Stomach smooth muscle (tissue), 2 donors: Measurements from ENCODE around the gene SLC35B2.
A peak's percentile ranks its signal among the peaks of the same experiment; 100 is the strongest.

Experiments used
- H3K27ac ChIP-seq: one replicate; pipeline ENCODE4 v1.7.0; 2013; ENCODE audit warnings: mild to moderate bottlenecking, low read length, inconsistent platforms
- H3K27me3 ChIP-seq, 2 donors: one replicate each; pipeline ENCODE4 v1.7.0; 2013; ENCODE audit warnings: low read length in 2 of 2; ENCODE audit not compliant: insufficient read depth in 2 of 2, control insufficient read depth in 1 of 2
- H3K36me3 ChIP-seq, 2 donors: one replicate each; pipeline ENCODE4 v1.7.0; 2013; ENCODE audit warnings: low read length in 2 of 2; ENCODE audit not compliant: control insufficient read depth in 2 of 2, insufficient read depth in 2 of 2
- H3K4me1 ChIP-seq: one replicate; pipeline ENCODE4 v1.7.0; 2013; ENCODE audit warnings: low read length; ENCODE audit not compliant: control insufficient read depth, insufficient read depth
- H3K4me3 ChIP-seq, 2 donors: one replicate each; pipeline ENCODE4 v1.7.0; 2013; ENCODE audit warnings: low read length in 2 of 2
- H3K9ac ChIP-seq, 2 donors: one replicate each; pipeline ENCODE4 v1.7.0; 2013; ENCODE audit warnings: low read length in 2 of 2, mild to moderate bottlenecking in 1 of 2
- H3K9me3 ChIP-seq, 2 donors: one replicate each; pipeline ENCODE4 v1.7.0; 2013; ENCODE audit warnings: low read length in 2 of 2; ENCODE audit not compliant: control insufficient read depth in 2 of 2
- donor health status: healthy.
- donor health status: Pancreatic carcinoma.

The SLC35B2 gene

DNA sequence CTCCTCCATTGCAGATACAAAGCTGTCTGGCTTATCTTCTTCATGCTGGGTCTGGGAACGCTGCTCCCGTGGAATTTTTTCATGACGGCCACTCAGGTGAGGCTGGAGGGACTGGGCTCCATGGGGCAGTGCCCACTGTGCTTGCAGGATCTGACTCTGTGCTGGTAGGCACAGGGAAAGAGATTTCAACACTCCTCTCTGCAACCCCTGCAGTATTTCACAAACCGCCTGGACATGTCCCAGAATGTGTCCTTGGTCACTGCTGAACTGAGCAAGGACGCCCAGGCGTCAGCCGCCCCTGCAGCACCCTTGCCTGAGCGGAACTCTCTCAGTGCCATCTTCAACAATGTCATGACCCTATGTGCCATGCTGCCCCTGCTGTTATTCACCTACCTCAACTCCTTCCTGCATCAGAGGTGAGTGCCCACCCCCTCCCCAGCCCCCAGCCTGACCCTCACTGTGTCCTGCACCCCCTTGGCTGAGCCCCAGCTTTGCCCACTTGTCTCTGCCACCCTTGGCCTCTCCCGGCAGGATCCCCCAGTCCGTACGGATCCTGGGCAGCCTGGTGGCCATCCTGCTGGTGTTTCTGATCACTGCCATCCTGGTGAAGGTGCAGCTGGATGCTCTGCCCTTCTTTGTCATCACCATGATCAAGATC lies 27.8 kb downstream of the SLC35B2 start:
- peak overlapping the region; percentile 97 for H3K27ac ChIP-seq
- H3K27me3 ChIP-seq, result no peaks in the 10 kb centered on the region
- peak overlapping the region; percentile 18 to 83 for H3K4me3 ChIP-seq
- peaks cover 22 to 32% of the 10 kb centered on the region in 2 donors for H3K36me3 ChIP-seq
- H3K4me1 ChIP-seq, result peaks cover 96% of the 10 kb centered on the region
- no peaks in the 10 kb centered on the region for H3K9me3 ChIP-seq
- peak overlapping the region; percentile 5 to 26 for H3K9ac ChIP-seq

DNA sequence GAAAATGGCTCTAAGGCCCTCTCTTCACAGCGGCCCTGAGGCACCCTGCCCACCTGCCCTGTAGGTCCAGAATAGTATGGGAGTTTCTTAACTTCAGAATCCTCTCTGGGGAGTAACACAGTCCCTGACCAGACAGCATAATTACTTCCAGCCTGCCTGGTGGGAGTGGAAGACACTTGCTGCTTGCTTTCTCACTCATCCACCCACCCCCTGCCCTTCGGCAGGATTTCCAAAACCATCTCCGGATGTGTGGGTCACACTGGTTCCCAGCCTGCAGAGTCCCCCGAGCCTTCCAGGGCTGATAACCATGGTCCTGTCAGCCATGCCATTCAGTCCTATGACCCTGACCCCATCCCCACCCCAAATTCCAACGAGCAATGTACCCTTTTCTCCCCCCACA lies 28.5 kb downstream of the SLC35B2 start:
- H3K36me3 ChIP-seq, result peaks cover 22 to 32% of the 10 kb centered on the region in 2 donors
- H3K4me1 ChIP-seq, result peaks cover 96% of the 10 kb centered on the region
- no peaks in the 10 kb centered on the region for H3K27me3 ChIP-seq
- no peaks in the 10 kb centered on the region for H3K9me3 ChIP-seq
- peak overlapping the region; percentile 5 to 26 for H3K9ac ChIP-seq
- peak overlapping the region; percentile 97 for H3K27ac ChIP-seq
- H3K4me3 ChIP-seq, result peak overlapping the region; percentile 9 to 83

DNA sequence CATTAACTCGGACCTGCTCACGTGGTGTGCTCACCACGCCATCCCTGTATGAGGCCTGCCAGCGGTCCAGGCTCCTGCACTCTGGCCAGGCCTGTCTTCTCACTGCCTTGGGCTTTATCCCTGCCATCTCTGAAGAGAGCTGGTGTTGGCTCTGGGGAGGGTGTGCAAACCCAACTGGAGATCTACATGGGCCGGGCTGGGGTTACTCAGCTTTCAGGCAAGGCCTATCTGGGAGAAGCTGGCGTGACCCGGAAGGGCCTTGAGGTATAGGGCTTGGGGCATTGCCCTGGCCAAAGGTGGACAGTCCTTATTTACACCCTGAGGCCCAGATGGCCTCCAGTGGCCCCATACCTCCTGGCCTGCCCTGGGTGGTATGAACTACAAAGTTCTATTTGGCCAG lies 28.9 kb downstream of the SLC35B2 start:
- Histone ChIP-seq H3K27me3 (no peaks in the 10 kb centered on the region), H3K9ac (peak overlapping the region; percentile 26 to 47), H3K4me1 (peaks cover 93% of the 10 kb centered on the region), H3K27ac (peak overlapping the region; percentile 97), H3K36me3 (peaks cover 22 to 32% of the 10 kb centered on the region in 2 donors), H3K4me3 (peak overlapping the region; percentile 9 to 83), H3K9me3 (no peaks in the 10 kb centered on the region)

DNA sequence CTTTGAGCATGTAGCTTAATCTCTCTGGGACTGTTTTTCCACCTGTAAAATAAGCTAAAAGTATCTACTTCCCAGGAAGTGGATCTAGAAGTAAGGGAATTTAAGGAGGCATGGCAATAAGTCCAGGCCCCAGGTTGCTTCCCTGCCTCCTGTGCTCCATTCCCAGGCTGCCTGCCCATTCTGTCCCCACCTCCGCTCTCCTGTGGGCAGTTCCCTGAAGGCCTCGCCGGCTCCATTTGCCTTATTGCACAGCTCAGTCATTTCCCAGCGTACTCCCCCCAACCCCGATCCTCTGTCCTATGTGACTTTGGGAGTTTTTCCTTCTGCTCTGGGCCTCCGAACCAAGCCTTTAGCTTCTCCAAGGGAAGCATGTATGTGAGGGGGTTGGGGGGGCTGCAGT lies 29.3 kb downstream of the SLC35B2 start:
- Histone ChIP-seq H3K27me3 (no peaks in the 10 kb centered on the region), H3K9me3 (no peaks in the 10 kb centered on the region), H3K27ac (peak overlapping the region; percentile 97), H3K4me3 (peak overlapping the region; percentile 58 to 83), H3K9ac (peak overlapping the region; percentile 47 to 62), H3K36me3 (peaks cover 22 to 30% of the 10 kb centered on the region in 2 donors), H3K4me1 (peaks cover 89% of the 10 kb centered on the region)

DNA sequence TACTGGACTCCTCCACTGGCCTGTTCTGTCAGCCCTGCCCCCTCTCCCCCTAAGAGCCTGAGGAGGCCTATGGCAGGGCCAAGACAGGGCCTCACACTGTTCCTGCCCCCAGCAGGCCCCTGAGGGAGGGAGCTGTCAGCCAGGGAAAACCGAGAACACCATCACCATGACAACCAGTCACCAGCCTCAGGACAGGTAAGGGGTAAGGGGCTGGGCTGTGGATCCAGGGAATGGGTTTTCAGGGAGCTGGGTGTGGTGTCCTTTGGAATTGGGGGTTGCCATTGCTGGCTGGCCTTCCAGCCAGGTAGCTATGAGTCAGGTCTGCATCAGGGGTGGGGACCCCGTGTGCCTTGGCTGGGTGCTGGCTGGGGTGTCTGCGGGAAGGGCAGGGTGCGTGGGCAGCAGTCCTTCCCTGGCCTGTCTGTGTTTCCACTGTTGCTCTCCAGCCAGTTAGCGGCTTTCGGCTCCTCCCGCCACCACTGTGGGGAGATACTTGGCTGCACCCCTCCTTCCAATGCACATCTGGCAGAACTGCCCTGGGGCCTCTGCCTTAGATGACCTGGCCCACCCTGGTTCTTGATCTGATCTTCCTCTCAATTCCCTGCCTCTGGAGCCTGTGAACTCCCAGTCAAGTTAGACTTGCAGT lies 30.1 kb downstream of the SLC35B2 start:
- Histone ChIP-seq H3K4me3 (peak overlapping the region; percentile 58 to 83), H3K9ac (peak overlapping the region; percentile 62 to 66), H3K9me3 (no peaks in the 10 kb centered on the region), H3K27ac (peak overlapping the region; percentile 97), H3K27me3 (no peaks in the 10 kb centered on the region), H3K4me1 (peaks cover 89% of the 10 kb centered on the region), H3K36me3 (peaks cover 15 to 25% of the 10 kb centered on the region in 2 donors)

DNA sequence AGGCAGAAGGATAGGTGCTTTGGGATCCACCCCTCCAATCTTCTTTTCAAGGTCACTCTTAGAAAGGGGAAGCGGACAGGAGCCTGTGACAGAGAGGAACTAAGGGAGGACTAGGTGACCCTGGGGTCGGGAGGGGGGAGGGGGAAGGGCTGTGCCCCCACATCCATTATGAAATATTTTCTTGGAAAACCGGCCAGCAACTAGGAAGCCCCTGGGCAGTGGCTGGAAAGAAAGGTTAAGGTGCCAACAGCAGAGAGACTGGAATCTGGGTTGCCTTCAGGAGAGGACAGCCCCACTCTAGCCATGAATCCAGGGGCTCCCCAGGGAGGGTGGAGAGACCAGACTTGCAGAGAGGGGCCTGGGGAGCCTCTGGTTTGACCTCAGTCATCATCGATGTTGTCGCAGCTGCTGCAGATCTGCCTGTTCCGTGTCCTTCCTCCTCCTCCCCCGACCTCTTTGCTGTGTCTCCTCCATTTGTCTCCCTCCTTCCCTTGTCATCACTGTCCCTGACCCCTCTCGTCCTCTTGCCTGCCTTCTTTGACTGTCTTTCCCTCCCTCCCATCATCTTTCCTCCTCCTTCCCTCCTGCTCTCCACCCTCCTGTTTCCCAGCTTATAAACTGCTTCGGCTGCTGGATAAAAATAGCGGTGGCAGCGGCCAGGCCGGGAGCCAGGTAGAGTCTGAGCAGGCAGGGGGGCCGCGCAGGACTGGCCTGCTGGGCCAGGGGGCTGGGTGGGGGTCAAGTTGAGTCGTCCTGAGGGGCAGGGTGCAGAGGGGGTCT lies 30.8 kb downstream of the SLC35B2 start:
- peaks cover 88% of the 10 kb centered on the region for H3K4me1 ChIP-seq
- no peaks in the 10 kb centered on the region for H3K27me3 ChIP-seq
- H3K9ac ChIP-seq, result peak overlapping the region; percentile 55 to 62
- no peaks in the 10 kb centered on the region for H3K9me3 ChIP-seq
- H3K4me3 ChIP-seq, result peak overlapping the region; percentile 58 to 83
- H3K27ac ChIP-seq, result peak overlapping the region; percentile 97
- H3K36me3 ChIP-seq, result peaks cover 10 to 20% of the 10 kb centered on the region in 2 donors

- peaks cover 87% of the 10 kb centered on the region for H3K4me1 ChIP-seq
- H3K4me3 ChIP-seq, result peak overlapping the region; percentile 58 to 83
- H3K27ac ChIP-seq, result peak overlapping the region; percentile 97
- H3K27me3 ChIP-seq, result no peaks in the 10 kb centered on the region
- no peaks in the 10 kb centered on the region for H3K9me3 ChIP-seq
- peak overlapping the region; percentile 51 to 62 for H3K9ac ChIP-seq
- peaks cover 10 to 14% of the 10 kb centered on the region in 2 donors for H3K36me3 ChIP-seq
Observed at GRCh38 chr6:44225579-44226325, 31.6 kb downstream of the SLC35B2 start.

DNA sequence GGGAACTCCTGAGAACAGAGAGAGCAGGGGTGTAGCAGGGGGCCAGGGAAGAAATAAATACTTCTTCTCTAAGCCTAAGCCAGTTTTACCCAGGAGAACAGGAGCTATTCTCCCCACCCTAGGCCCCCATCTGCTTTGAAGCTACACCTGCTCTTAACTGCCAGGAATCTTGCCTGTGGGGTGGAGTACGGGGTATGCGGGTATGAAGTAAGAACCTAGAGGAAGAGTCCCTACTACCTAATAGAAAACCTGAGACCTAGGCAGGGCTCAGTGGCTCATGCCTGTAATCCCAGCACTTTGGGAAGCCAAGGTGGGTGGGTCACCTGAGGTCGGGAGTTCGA lies 32.4 kb downstream of the SLC35B2 start:
- Histone ChIP-seq H3K4me1 (peaks cover 83% of the 10 kb centered on the region), H3K9me3 (no peaks in the 10 kb centered on the region), H3K27me3 (no peaks in the 10 kb centered on the region), H3K36me3 (peaks cover 5 to 9% of the 10 kb centered on the region in 2 donors), H3K27ac (peak overlapping the region; percentile 97), H3K9ac (peak overlapping the region; percentile 60 to 71), H3K4me3 (peak overlapping the region; percentile 55 to 83)

DNA sequence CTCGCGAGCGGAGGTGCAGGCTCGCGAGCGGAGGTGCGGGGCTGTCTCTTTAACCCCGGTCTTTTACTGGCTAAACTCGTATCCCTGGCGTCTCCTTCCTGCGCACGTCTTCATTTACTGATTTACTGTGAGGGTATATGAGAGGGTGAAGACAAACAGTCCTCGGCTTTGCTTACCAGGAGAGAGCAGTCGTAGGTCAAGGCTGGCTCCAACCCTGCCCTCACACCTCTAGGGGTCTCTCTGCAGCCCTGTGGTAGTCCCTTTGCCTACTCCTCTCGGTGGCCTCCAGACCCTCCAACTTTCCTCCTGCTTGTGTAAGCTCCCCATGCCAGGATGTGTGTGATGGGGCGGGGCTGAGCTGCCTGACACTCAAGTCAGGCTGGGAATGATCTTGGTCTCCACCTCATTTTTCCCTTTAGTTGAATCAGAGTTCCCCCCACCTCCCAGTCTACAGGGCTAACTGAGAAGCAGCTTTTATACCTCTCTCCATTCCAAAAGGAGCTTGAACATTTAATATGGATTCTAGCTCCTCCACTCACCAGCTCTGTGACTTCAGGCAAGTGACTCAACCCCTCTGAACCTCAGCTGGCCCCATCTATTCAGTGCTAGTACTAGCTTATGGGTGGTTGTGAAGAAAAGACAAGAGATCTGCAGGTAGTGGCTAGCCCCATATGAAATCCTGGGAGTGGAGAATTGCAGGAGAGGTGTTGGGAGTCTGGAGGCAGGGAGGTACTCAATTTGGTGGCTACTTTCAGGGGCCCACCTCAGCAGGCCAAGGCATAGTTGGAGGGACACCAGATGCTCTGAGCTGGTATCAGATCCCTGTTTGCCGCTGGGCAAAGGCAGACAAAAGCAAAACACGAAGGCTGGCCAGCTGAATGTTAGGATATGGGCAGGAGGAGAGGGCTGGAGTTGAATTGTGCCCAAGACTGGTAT lies 33.0 kb downstream of the SLC35B2 start:
- H3K27me3 ChIP-seq, result no peaks in the 10 kb centered on the region
- H3K9me3 ChIP-seq, result no peaks in the 10 kb centered on the region
- H3K9ac ChIP-seq, result peak overlapping the region; percentile 60 to 71
- peaks cover 0 to 4% of the 10 kb centered on the region in 2 donors for H3K36me3 ChIP-seq
- peak overlapping the region; percentile 97 for H3K27ac ChIP-seq
- peaks cover 77% of the 10 kb centered on the region for H3K4me1 ChIP-seq
- peak overlapping the region; percentile 55 to 83 for H3K4me3 ChIP-seq
